H9 (cell line): ENCODE measurements around the gene INTS15. TPM values are rescaled to one million over a fixed set of nuclear protein-coding genes. Genes with fewer than 3 reads are reported as not detected.

Experiments used
- DNase-seq: peaks from one replicate; pipeline ENCODE4 v3.0.0-alpha.2; 2017
- H2AFZ ChIP-seq: one replicate; pipeline ENCODE4 v1.6.1; 2013; ENCODE audit warnings: mild to moderate bottlenecking, low read length, control low read depth, moderate library complexity
- H2AK5ac ChIP-seq: 2 replicates; pipeline ENCODE4 v1.6.1; 2013; ENCODE audit warnings: low read length, control low read depth, mixed read lengths; ENCODE audit not compliant: insufficient read length
- H2BK120ac ChIP-seq: one replicate; pipeline ENCODE4 v1.6.1; 2013; ENCODE audit warnings: low read depth, mild to moderate bottlenecking, low read length, control low read depth, inconsistent platforms; ENCODE audit not compliant: poor library complexity, severe bottlenecking
- H2BK12ac ChIP-seq: 2 replicates; pipeline ENCODE4 v1.6.1; 2013; ENCODE audit warnings: low read length, control low read depth, mixed read lengths, low read depth; ENCODE audit not compliant: insufficient read length
- H2BK15ac ChIP-seq: 2 replicates; pipeline ENCODE4 v1.6.1; 2013; ENCODE audit warnings: low read depth, low read length, control low read depth
- H2BK20ac ChIP-seq: one replicate; pipeline ENCODE4 v1.6.1; 2013; ENCODE audit warnings: low read depth, mild to moderate bottlenecking, low read length, control low read depth, inconsistent platforms; ENCODE audit not compliant: poor library complexity, severe bottlenecking
- H2BK5ac ChIP-seq: 2 replicates; pipeline ENCODE4 v1.6.1; 2013; ENCODE audit warnings: low read length, control low read depth, mixed read lengths; ENCODE audit not compliant: insufficient read length
- H3K14ac ChIP-seq: 2 replicates; pipeline ENCODE4 v1.6.1; 2013; ENCODE audit warnings: low read length, control low read depth; ENCODE audit not compliant: insufficient read depth
- H3K18ac ChIP-seq: 2 replicates; pipeline ENCODE4 v1.6.1; 2013; ENCODE audit warnings: low read depth, mild to moderate bottlenecking, mixed read lengths, low read length, control low read depth; ENCODE audit not compliant: insufficient read length
- H3K23ac ChIP-seq: 2 replicates; pipeline ENCODE4 v1.6.1; 2013; ENCODE audit warnings: low read length, control low read depth, mixed read lengths, low read depth; ENCODE audit not compliant: insufficient read length
- H3K23me2 ChIP-seq: 2 replicates; pipeline ENCODE4 v1.6.1; 2013; ENCODE audit warnings: low read depth, mild to moderate bottlenecking, mixed read lengths, low read length, control low read depth; ENCODE audit not compliant: insufficient read length, poor library complexity, severe bottlenecking
- H3K27ac ChIP-seq: 2 replicates; pipeline ENCODE4 v1.5.1; 2013; ENCODE audit warnings: low read length, control low read depth, mixed read lengths, low read depth; ENCODE audit not compliant: insufficient read length
- H3K27me3 ChIP-seq: 2 replicates; pipeline ENCODE4 v1.6.1; 2013; ENCODE audit warnings: low read length, control low read depth, inconsistent platforms; ENCODE audit not compliant: insufficient read depth
- H3K4ac ChIP-seq: 2 replicates; pipeline ENCODE4 v1.6.1; 2013; ENCODE audit warnings: low read depth, mild to moderate bottlenecking, control low read depth, inconsistent platforms, low read length, moderate library complexity
- H3K4me1 ChIP-seq: 2 replicates; pipeline ENCODE4 v1.6.1; 2013; ENCODE audit warnings: low read length, control low read depth, inconsistent platforms; ENCODE audit not compliant: insufficient read depth
- H3K4me2 ChIP-seq: 2 replicates; pipeline ENCODE4 v1.6.1; 2013; ENCODE audit warnings: low read length, control low read depth, mixed read lengths; ENCODE audit not compliant: insufficient read length, insufficient read depth
- H3K56ac ChIP-seq: 2 replicates; pipeline ENCODE4 v1.6.1; 2013; ENCODE audit warnings: low read depth, mild to moderate bottlenecking, mixed read lengths, low read length, control low read depth; ENCODE audit not compliant: insufficient read length
- H3K79me1 ChIP-seq: 2 replicates; pipeline ENCODE4 v1.6.1; 2013; ENCODE audit warnings: low read depth, mild to moderate bottlenecking, moderate library complexity, low read length, control low read depth, inconsistent platforms; ENCODE audit not compliant: insufficient read depth, poor library complexity, severe bottlenecking
- H3K79me2 ChIP-seq: 2 replicates; pipeline ENCODE4 v1.6.1; 2013; ENCODE audit warnings: low read length, control low read depth, inconsistent platforms; ENCODE audit not compliant: insufficient read depth
- H3K9ac ChIP-seq: 2 replicates; pipeline ENCODE4 v1.6.1; 2013; ENCODE audit warnings: low read length, control low read depth, mixed read lengths; ENCODE audit not compliant: insufficient read length; ENCODE audit errors: extremely low read depth
- H3K9me3 ChIP-seq: one replicate; pipeline ENCODE4 v1.6.1; 2013; ENCODE audit warnings: low read depth, low read length, inconsistent platforms; ENCODE audit not compliant: control insufficient read depth
- H3T11ph ChIP-seq: one replicate; pipeline ENCODE4 v1.6.1; 2013; ENCODE audit warnings: mild to moderate bottlenecking, low read length, control low read depth, inconsistent platforms
- H4K20me1 ChIP-seq: one replicate; pipeline ENCODE4 v1.6.1; 2013; ENCODE audit not compliant: control insufficient read depth, insufficient read length, insufficient read depth
- H4K5ac ChIP-seq: 2 replicates; pipeline ENCODE4 v1.6.1; 2013; ENCODE audit warnings: low read depth, mild to moderate bottlenecking, mixed read lengths, low read length, control low read depth; ENCODE audit not compliant: insufficient read length
- H4K8ac ChIP-seq: replicated peaks from 2 replicates; pipeline ENCODE4 v1.6.1; 2013; ENCODE audit warnings: low read length, control low read depth, mixed read lengths, low read depth; ENCODE audit not compliant: insufficient read length
- H4K91ac ChIP-seq: 2 replicates; pipeline ENCODE4 v1.6.1; 2013; ENCODE audit warnings: low read depth, mild to moderate bottlenecking, moderate library complexity, mixed read lengths, low read length, control low read depth; ENCODE audit not compliant: insufficient read length
- H3K27ac Mint-ChIP-seq, 3 experiments: 2 replicates in 2 of 3; 3 replicates in 1 of 3; pipeline ENCODE4 v1.8.0; 2020 to 2021; ENCODE audit warnings: mixed read lengths in 3 of 3, mild to moderate bottlenecking in 1 of 3, moderate library complexity in 1 of 3
- H3K27me3 Mint-ChIP-seq: 2 replicates; pipeline ENCODE4 v1.8.0; 2021; ENCODE audit warnings: low read depth, mild to moderate bottlenecking, moderate library complexity, mixed read lengths
- H3K36me3 Mint-ChIP-seq, 3 experiments: 2 replicates in 2 of 3; 3 replicates in 1 of 3; pipeline ENCODE4 v1.8.0; 2020 to 2021; ENCODE audit warnings: low read depth in 3 of 3, mixed read lengths in 3 of 3; ENCODE audit not compliant: insufficient read depth in 1 of 3
- H3K4me1 Mint-ChIP-seq, 2 experiments: 2 replicates each; pipeline ENCODE4 v1.8.0; 2020; ENCODE audit warnings: mixed read lengths in 2 of 2
- H3K4me3 Mint-ChIP-seq, 2 experiments: 2 replicates in 1 of 2; 3 replicates in 1 of 2; pipeline ENCODE4 v1.8.0; 2020 to 2021; ENCODE audit warnings: mild to moderate bottlenecking in 2 of 2, mixed read lengths in 2 of 2, moderate library complexity in 1 of 2
- H3K9me3 Mint-ChIP-seq, 2 experiments: 2 replicates in 1 of 2; 3 replicates in 1 of 2; pipeline ENCODE4 v1.8.0; 2020; ENCODE audit warnings: mild to moderate bottlenecking in 2 of 2, mixed read lengths in 2 of 2, moderate library complexity in 1 of 2
- WGBS: extraction: QIAGEN DNeasy Blood & Tissue Kit; methylation state at CpG from one replicate; pipeline ENCODE4 v1.1.7; 2013; ENCODE audit warnings: missing lambda C conversion rate, low lambda C conversion rate, mixed read lengths; ENCODE audit not compliant: insufficient read length; ENCODE audit errors: extremely low coverage; 5-methylcytosine and 5-hydroxymethylcytosine counted together
- total RNA-seq: library from RNA; stranded (reverse); gene quantifications from 2 replicates; pipeline ENCODE4 v1.2.1, GENCODE V29; 2021
- TF ChIP-seq, protein P1 (sequence below): fragments of 200-600 bp; sonication (generic); conservative IDR thresholded peaks from 3 replicates; pipeline ENCODE4 v1.8.0; 2021; ENCODE audit warnings: antibody characterized with exemption, mild to moderate bottlenecking

Gene INTS15
- total RNA-seq, 1 experiment from 2014 or later, result 42.9 TPM

DNA sequence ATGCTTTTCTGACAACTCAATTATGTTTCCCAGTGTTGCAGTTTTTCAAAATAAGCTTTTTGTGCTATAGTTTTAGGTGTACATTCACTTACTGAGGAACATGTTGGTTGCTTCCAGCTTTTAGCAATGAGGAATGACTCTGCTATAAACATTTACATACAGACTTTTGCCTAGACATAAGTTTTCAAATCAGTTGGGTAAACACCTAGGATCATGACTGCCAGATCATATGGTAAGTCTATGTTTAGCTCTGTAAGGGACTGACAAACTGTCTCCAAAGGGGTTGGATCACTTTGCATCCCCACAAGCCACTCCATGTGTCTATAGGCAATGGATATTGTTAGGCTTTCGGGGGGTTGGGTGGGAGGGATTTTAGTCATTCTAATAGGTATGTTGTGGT is 27.7 kb upstream of the INTS15 start:
- Histone ChIP-seq H3K27ac (no peak overlapping the region), H3K9ac (no peak overlapping the region), H3K9me3 (no peaks in the 10 kb centered on the region), H3T11ph (no peak overlapping the region), H3K14ac (no peak overlapping the region), H4K20me1 (no peaks in the 10 kb centered on the region), H3K79me1 (no peaks in the 10 kb centered on the region), H3K4me1 (no peaks in the 10 kb centered on the region; the same call in 1 of the 2 replicates), H2BK15ac (no peak overlapping the region), H3K27me3 (no peaks in the 10 kb centered on the region), H2BK12ac (no peak overlapping the region), H2AFZ (no peak overlapping the region), H2BK120ac (no peak overlapping the region), H4K91ac (no peak overlapping the region), H4K8ac (no peak overlapping the region), H3K18ac (no peak overlapping the region), H3K23me2 (no peaks in the 10 kb centered on the region), H2BK5ac (no peak overlapping the region), H3K4ac (no peak overlapping the region), H2BK20ac (no peak overlapping the region), H2AK5ac (no peak overlapping the region), H3K56ac (no peak overlapping the region), H4K5ac (no peak overlapping the region), H3K23ac (no peak overlapping the region), H3K4me2 (no peak overlapping the region), H3K79me2 (no peaks in the 10 kb centered on the region)
- H3K27ac Mint-ChIP-seq, result no peak overlapping the region
- no peak overlapping the region for H3K4me3 Mint-ChIP-seq
- no peaks in the 10 kb centered on the region for H3K9me3 Mint-ChIP-seq
- no peaks in the 10 kb centered on the region for H3K36me3 Mint-ChIP-seq
- H3K4me1 Mint-ChIP-seq, result peaks cover 11 to 16% of the 10 kb centered on the region in 2 experiments
- WGBS, result no CpG with 5 or more reads among the region's 1 CpG
- H3K27me3 Mint-ChIP-seq, result peaks cover 4% of the 10 kb centered on the region
- TF ChIP-seq, protein P1, sequence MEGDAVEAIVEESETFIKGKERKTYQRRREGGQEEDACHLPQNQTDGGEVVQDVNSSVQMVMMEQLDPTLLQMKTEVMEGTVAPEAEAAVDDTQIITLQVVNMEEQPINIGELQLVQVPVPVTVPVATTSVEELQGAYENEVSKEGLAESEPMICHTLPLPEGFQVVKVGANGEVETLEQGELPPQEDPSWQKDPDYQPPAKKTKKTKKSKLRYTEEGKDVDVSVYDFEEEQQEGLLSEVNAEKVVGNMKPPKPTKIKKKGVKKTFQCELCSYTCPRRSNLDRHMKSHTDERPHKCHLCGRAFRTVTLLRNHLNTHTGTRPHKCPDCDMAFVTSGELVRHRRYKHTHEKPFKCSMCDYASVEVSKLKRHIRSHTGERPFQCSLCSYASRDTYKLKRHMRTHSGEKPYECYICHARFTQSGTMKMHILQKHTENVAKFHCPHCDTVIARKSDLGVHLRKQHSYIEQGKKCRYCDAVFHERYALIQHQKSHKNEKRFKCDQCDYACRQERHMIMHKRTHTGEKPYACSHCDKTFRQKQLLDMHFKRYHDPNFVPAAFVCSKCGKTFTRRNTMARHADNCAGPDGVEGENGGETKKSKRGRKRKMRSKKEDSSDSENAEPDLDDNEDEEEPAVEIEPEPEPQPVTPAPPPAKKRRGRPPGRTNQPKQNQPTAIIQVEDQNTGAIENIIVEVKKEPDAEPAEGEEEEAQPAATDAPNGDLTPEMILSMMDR, result no peak
- DNase-seq, result no peak
